GM23338 (cell line): Measurements from ENCODE around the gene LYRM2. TPM values are rescaled to one million over a fixed set of nuclear protein-coding genes. Genes with fewer than 3 reads are reported as not detected.

ENCODE experiments used
- ATAC-seq: fragments of 200-7000 bp; cut with Tn5 transposase; 3 replicates; pipeline ENCODE4 v1.9.1; 2020
- DNase-seq: peaks from one replicate; pipeline ENCODE4 v3.0.0-alpha.2; 2015; ENCODE audit warnings: low spot score
- H2AFZ ChIP-seq: fragments of 200-600 bp; sonication (generic); 2 replicates; pipeline ENCODE4 v1.8.0; 2016; ENCODE audit warnings: antibody characterized with exemption, mild to moderate bottlenecking, moderate library complexity
- H3F3A ChIP-seq: fragments of 200-600 bp; sonication (generic); replicated peaks from 2 replicates; pipeline ENCODE4 v1.8.0; 2017; ENCODE audit warnings: antibody characterized with exemption, mixed run types, low read depth
- H3K27ac ChIP-seq: fragments of 200-600 bp; sonication (generic); 2 replicates; pipeline ENCODE4 v1.6.1; 2016; ENCODE audit warnings: low read depth
- H3K27me3 ChIP-seq: fragments of 200-600 bp; sonication (generic); 2 replicates; pipeline ENCODE4 v1.8.0; 2016; ENCODE audit warnings: mild to moderate bottlenecking, mixed run types, moderate library complexity; ENCODE audit not compliant: insufficient read depth
- H3K36me3 ChIP-seq: fragments of 200-600 bp; sonication (generic); 2 replicates; pipeline ENCODE4 v1.8.0; 2016; ENCODE audit warnings: mild to moderate bottlenecking; ENCODE audit not compliant: insufficient read depth
- H3K4me1 ChIP-seq: fragments of 200-600 bp; sonication (generic); 2 replicates; pipeline ENCODE4 v1.8.0; 2016; ENCODE audit warnings: mild to moderate bottlenecking, moderate library complexity; ENCODE audit not compliant: insufficient read depth
- H3K4me2 ChIP-seq: fragments of 200-600 bp; sonication (generic); 2 replicates; pipeline ENCODE4 v1.7.1; 2017; ENCODE audit warnings: mixed run types
- H3K4me3 ChIP-seq: fragments of 200-600 bp; sonication (generic); 2 replicates; pipeline ENCODE4 v1.6.1; 2016; ENCODE audit warnings: mixed run types
- H3K79me2 ChIP-seq: fragments of 200-600 bp; sonication (generic); replicated peaks from 2 replicates; pipeline ENCODE4 v1.8.0; 2017; ENCODE audit warnings: mild to moderate bottlenecking; ENCODE audit not compliant: insufficient read depth
- H3K9me2 ChIP-seq: fragments of 200-600 bp; sonication (generic); 2 replicates; pipeline ENCODE4 v1.8.0; 2017; ENCODE audit not compliant: insufficient read depth
- H4K20me1 ChIP-seq: fragments of 200-600 bp; sonication (generic); replicated peaks from 2 replicates; pipeline ENCODE4 v1.8.0; 2017; ENCODE audit warnings: mild to moderate bottlenecking; ENCODE audit not compliant: insufficient read depth
- H3K27ac Mint-ChIP-seq: 2 replicates; pipeline ENCODE4 v1.8.0; 2020; ENCODE audit warnings: inconsistent platforms, mild to moderate bottlenecking, moderate library complexity, mixed read lengths
- H3K27me3 Mint-ChIP-seq: 3 replicates; pipeline ENCODE4 v1.8.0; 2022; ENCODE audit warnings: low read depth, mild to moderate bottlenecking, moderate library complexity, mixed read lengths, inconsistent platforms; ENCODE audit not compliant: insufficient read depth, poor library complexity
- H3K36me3 Mint-ChIP-seq: 3 replicates; pipeline ENCODE4 v1.8.0; 2021; ENCODE audit warnings: low read depth, mild to moderate bottlenecking, inconsistent platforms, moderate library complexity, mixed read lengths
- H3K4me1 Mint-ChIP-seq: 3 replicates; pipeline ENCODE4 v1.8.0; 2020; ENCODE audit warnings: mild to moderate bottlenecking, inconsistent platforms, mixed read lengths
- H3K4me3 Mint-ChIP-seq: 3 replicates; pipeline ENCODE4 v1.8.0; 2021; ENCODE audit warnings: moderate library complexity, mild to moderate bottlenecking, inconsistent platforms, mixed read lengths
- H3K9me3 Mint-ChIP-seq: 3 replicates; pipeline ENCODE4 v1.8.0; 2020; ENCODE audit warnings: moderate library complexity, mild to moderate bottlenecking, inconsistent platforms, mixed read lengths
- CREB1 ChIP-seq: fragments of 250-450 bp; sonication (Bioruptor Pico); IDR thresholded peaks from 2 replicates; pipeline ENCODE4 v1.5.0; 2020; ENCODE audit warnings: low read depth, mild to moderate bottlenecking, moderate library complexity
- CTCF ChIP-seq, 2 experiments: fragments of 200-600 bp in 1 of 2; sonication (generic) in 1 of 2; conservative IDR thresholded peaks; 2 replicates each; pipeline versions ENCODE4 v1.5.1 to v1.6.1; 2016 to 2017; ENCODE audit warnings: antibody characterized with exemption in 2 of 2, low read depth in 2 of 2, mild to moderate bottlenecking in 2 of 2, moderate library complexity in 1 of 2
- ETS1 ChIP-seq: IDR thresholded peaks from 2 replicates; pipeline ENCODE4 v1.6.1; 2016; ENCODE audit warnings: antibody characterized with exemption
- EZH2 ChIP-seq: fragments of 200-600 bp; sonication (generic); IDR thresholded peaks from one replicate; pipeline ENCODE4 v1.8.0; 2017; ENCODE audit warnings: antibody characterized with exemption, mild to moderate bottlenecking, low read depth; ENCODE audit not compliant: unreplicated experiment
- EZH2phosphoT487 ChIP-seq: fragments of 200-600 bp; sonication (generic); IDR thresholded peaks from one replicate; pipeline ENCODE4 v1.8.1; 2018; ENCODE audit warnings: antibody characterized with exemption; ENCODE audit not compliant: unreplicated experiment
- JUNB ChIP-seq: IDR thresholded peaks from one replicate; pipeline ENCODE4 v1.6.1; 2016; ENCODE audit warnings: antibody characterized with exemption; ENCODE audit not compliant: unreplicated experiment
- NANOG ChIP-seq: IDR thresholded peaks from 2 replicates; pipeline ENCODE4 v1.6.1; 2016; ENCODE audit warnings: antibody characterized with exemption, borderline replicate concordance
- POLR2AphosphoS5 ChIP-seq: IDR thresholded peaks from 2 replicates; pipeline ENCODE4 v1.6.1; 2016; ENCODE audit warnings: antibody characterized with exemption, low read depth
- STAT1 ChIP-seq: IDR thresholded peaks from one replicate; pipeline ENCODE4 v1.6.1; 2016; ENCODE audit warnings: antibody characterized with exemption; ENCODE audit not compliant: unreplicated experiment
- ZNF331 ChIP-seq: fragments of 250-450 bp; sonication (Bioruptor Pico); IDR thresholded peaks from 2 replicates; pipeline ENCODE4 v1.5.0; 2020; ENCODE audit warnings: low read depth, mild to moderate bottlenecking, moderate library complexity
- ZNF462 ChIP-seq: fragments of 250-450 bp; sonication (Bioruptor Pico); IDR thresholded peaks from 2 replicates; pipeline ENCODE4 v1.5.0; 2020; ENCODE audit warnings: mild to moderate bottlenecking, moderate library complexity
- polyA plus RNA-seq: library from polyadenylated mRNA; unstranded; fragments of >200 nt; fragmentation: Nextera tagmentation; extraction: Ambion mirVana; gene quantifications from 2 replicates; pipeline ENCODE4 v1.2.1, GENCODE V29; 2016
- total RNA-seq: library from RNA; depleted of rRNA; stranded (reverse); fragments of >200 nt; shearing (Covaris generic); gene quantifications from 2 replicates; pipeline ENCODE4 v1.2.3, GENCODE V29; 2014

Gene LYRM2
- total and polyA plus RNA-seq, 2 experiments from 2014 or later, result 20.3 to 67.3 TPM

GRCh38 chr6:89585154-89585553 is 53.4 kb downstream of the LYRM2 start:
- no peak for DNase-seq
- H3K36me3 ChIP-seq, result no peaks in the 10 kb centered on the region
- no peaks in the 10 kb centered on the region for H3K27me3 ChIP-seq
- no peaks in the 10 kb centered on the region for H4K20me1 ChIP-seq
- no peaks in the 10 kb centered on the region for H3K79me2 ChIP-seq
- no peak overlapping the region for H2AFZ ChIP-seq
- TF ChIP-seq STAT1, result no peak
- Mint-ChIP-seq H3K4me3 (no peak overlapping the region), H3K36me3 (no peaks in the 10 kb centered on the region), H3K27me3 (peaks cover 5% of the 10 kb centered on the region), H3K27ac (no peak overlapping the region), H3K9me3 (no peaks in the 10 kb centered on the region), H3K4me1 (peaks cover 28% of the 10 kb centered on the region)
- no peaks in the 10 kb centered on the region for H3F3A ChIP-seq
- H3K4me3 ChIP-seq, result no peak overlapping the region
- no peak overlapping the region for H3K27ac ChIP-seq
- ATAC-seq, result no peak
- no peak overlapping the region for H3K4me2 ChIP-seq
- no peaks in the 10 kb centered on the region for H3K9me2 ChIP-seq
- H3K4me1 ChIP-seq, result peaks cover 10% of the 10 kb centered on the region; the same call in 1 of the 2 replicates

GRCh38 chr6:89584539-89584938 is 54.0 kb downstream of the LYRM2 start:
- Mint-ChIP-seq H3K4me1 (peaks cover 22% of the 10 kb centered on the region), H3K36me3 (no peaks in the 10 kb centered on the region), H3K27ac (no peak overlapping the region), H3K27me3 (peaks cover 5% of the 10 kb centered on the region), H3K4me3 (no peak overlapping the region), H3K9me3 (no peaks in the 10 kb centered on the region)
- Histone ChIP-seq H3K9me2 (no peaks in the 10 kb centered on the region), H3K27me3 (no peaks in the 10 kb centered on the region), H3K27ac (no peak overlapping the region), H3K36me3 (no peaks in the 10 kb centered on the region), H2AFZ (no peak overlapping the region), H3K4me2 (no peak overlapping the region), H3K79me2 (no peaks in the 10 kb centered on the region), H3K4me3 (no peak overlapping the region), H3K4me1 (peaks cover 7% of the 10 kb centered on the region; the same call in 1 of the 2 replicates), H4K20me1 (no peaks in the 10 kb centered on the region), H3F3A (no peaks in the 10 kb centered on the region)
- DNase-seq (no peak), ATAC-seq (no peak)
- TF ChIP-seq NANOG (no peak), ETS1 (no peak), POLR2AphosphoS5 (no peak), CTCF (conservative IDR thresholded peaks at IDR 0.05; ENCODE audit: low read depth in 2 of 2) (no peak), JUNB (no peak), ZNF331 (CRISPR knock-in tag) (no peak), EZH2 (no peak), EZH2phosphoT487 (no peak), STAT1 (no peak), CREB1 (CRISPR knock-in tag) (no peak), ZNF462 (CRISPR knock-in tag) (no peak)
